Endodermal cell (in vitro differentiated cells): ENCODE measurements around the gene PAX7. TPM values are rescaled to one million over a fixed set of nuclear protein-coding genes. Genes with fewer than 3 reads are reported as not detected.

Experiments
- DNase-seq: peaks from one replicate; pipeline ENCODE4 v3.0.0-alpha.2; 2017
- H3K27ac ChIP-seq: 2 replicates; pipeline ENCODE4 v1.5.1; 2013; ENCODE audit warnings: mild to moderate bottlenecking, low read depth, low read length, moderate library complexity
- H3K27me3 ChIP-seq: 2 replicates; pipeline ENCODE4 v1.6.1; 2013; ENCODE audit warnings: mild to moderate bottlenecking, low read length, moderate library complexity; ENCODE audit not compliant: insufficient read depth, control insufficient read depth, poor library complexity, severe bottlenecking
- H3K36me3 ChIP-seq: 2 replicates; pipeline ENCODE4 v1.7.0; 2013; ENCODE audit warnings: mild to moderate bottlenecking, low read length, moderate library complexity; ENCODE audit not compliant: control insufficient read depth, insufficient read depth
- H3K4me1 ChIP-seq: one replicate; pipeline ENCODE4 v1.7.0; 2013; ENCODE audit warnings: low read length; ENCODE audit not compliant: control insufficient read depth, insufficient read depth
- H3K4me3 ChIP-seq: 2 replicates; pipeline ENCODE4 v1.5.1; 2013; ENCODE audit warnings: mild to moderate bottlenecking, low read length, moderate library complexity
- H3K9ac ChIP-seq: 2 replicates; pipeline ENCODE4 v1.6.1; 2013; ENCODE audit warnings: mild to moderate bottlenecking, low read length, moderate library complexity; ENCODE audit not compliant: poor library complexity, severe bottlenecking; ENCODE audit errors: extremely low read depth
- H3K9me3 ChIP-seq: 2 replicates; pipeline ENCODE4 v1.6.1; 2013; ENCODE audit warnings: mild to moderate bottlenecking, low read length, moderate library complexity; ENCODE audit not compliant: control insufficient read depth
- H3K27ac Mint-ChIP-seq: 2 replicates; pipeline ENCODE4 v1.8.0; 2020; ENCODE audit warnings: mixed read lengths
- H3K27me3 Mint-ChIP-seq: 2 replicates; pipeline ENCODE4 v1.8.0; 2021; ENCODE audit warnings: mild to moderate bottlenecking, mixed read lengths; ENCODE audit not compliant: insufficient read depth
- H3K36me3 Mint-ChIP-seq: 2 replicates; pipeline ENCODE4 v1.8.0; 2020; ENCODE audit warnings: low read depth, mixed read lengths
- H3K4me1 Mint-ChIP-seq: 2 replicates; pipeline ENCODE4 v1.8.0; 2020; ENCODE audit warnings: mixed read lengths
- H3K4me3 Mint-ChIP-seq: 2 replicates; pipeline ENCODE4 v1.8.0; 2020; ENCODE audit warnings: mild to moderate bottlenecking, moderate library complexity, mixed read lengths
- H3K9me3 Mint-ChIP-seq: 2 replicates; pipeline ENCODE4 v1.8.0; 2020; ENCODE audit warnings: mild to moderate bottlenecking, mixed read lengths
- CTCF ChIP-seq: fragments of 200-600 bp; sonication (generic); conservative IDR thresholded peaks from 2 replicates; pipeline ENCODE4 v1.5.0; 2021; ENCODE audit warnings: antibody characterized with exemption, mild to moderate bottlenecking
- WGBS, 2 experiments: methylation state at CpG; one replicate each; pipeline versions ENCODE4 v1.1.5 to v1.1.7; 2013; ENCODE audit warnings: missing lambda C conversion rate in 2 of 2, mixed read lengths in 1 of 2; ENCODE audit not compliant: insufficient coverage in 1 of 2, insufficient read length in 1 of 2; 5-methylcytosine and 5-hydroxymethylcytosine counted together
- total RNA-seq, 2 donors: library from RNA; stranded (reverse); fragmentation: NEBNext Ultra II Directional in 1 of 2; extraction: Animal tissue kit (Norgen Biotek cat#: 25700) in 1 of 2; gene quantifications; 2 replicates in 1 of 2; 3 replicates in 1 of 2; pipeline ENCODE4 v1.2.1, GENCODE V29; 2021

Gene PAX7
- total RNA-seq, 2 donors from 2014 or later = 2.2 to 2.4 TPM

DNA sequence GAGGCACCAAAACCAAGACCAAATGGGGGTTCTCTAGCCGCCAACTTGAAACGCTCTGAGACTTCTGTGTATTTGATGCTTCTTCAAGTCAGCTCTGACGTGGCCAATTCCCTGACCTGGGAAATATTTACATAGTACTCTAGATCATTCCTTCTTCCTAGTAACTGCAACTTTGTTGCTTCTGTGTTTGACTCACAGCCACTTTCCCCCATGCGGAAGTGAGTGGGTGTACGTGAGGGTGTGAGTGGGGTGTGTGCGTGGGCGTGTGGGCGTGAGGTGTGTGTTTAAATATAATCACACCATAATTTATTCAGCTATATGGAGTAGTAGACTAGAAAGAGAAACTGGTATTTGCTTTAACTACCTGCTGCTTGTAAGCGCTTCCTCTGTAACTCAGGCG, 117.8 kb downstream of the PAX7 start:
- no peak for TF ChIP-seq CTCF
- H3K27ac Mint-ChIP-seq = no peak overlapping the region
- DNase-seq = no peak
- H3K36me3 ChIP-seq = no peaks in the 10 kb centered on the region
- no peak overlapping the region for H3K4me3 ChIP-seq
- H3K4me1 Mint-ChIP-seq = peaks cover 7% of the 10 kb centered on the region
- WGBS, 2 experiments = 76 to 78% methylated on average over 7 to 10 of the region's 10 CpGs
- H3K9me3 ChIP-seq = peaks cover 11% of the 10 kb centered on the region
- H3K4me1 ChIP-seq = no peaks in the 10 kb centered on the region
- H3K27me3 ChIP-seq = peaks cover 24% of the 10 kb centered on the region
- no peak overlapping the region for H3K4me3 Mint-ChIP-seq
- H3K9ac ChIP-seq = no peak overlapping the region
- peaks cover 7% of the 10 kb centered on the region for H3K9me3 Mint-ChIP-seq
- H3K27me3 Mint-ChIP-seq = peaks cover 85% of the 10 kb centered on the region
- H3K36me3 Mint-ChIP-seq = no peaks in the 10 kb centered on the region
- H3K27ac ChIP-seq = no peak overlapping the region

- peaks cover 11% of the 10 kb centered on the region for H3K9me3 ChIP-seq
- Mint-ChIP-seq H3K36me3 (no peaks in the 10 kb centered on the region), H3K4me1 (peaks cover 7% of the 10 kb centered on the region), H3K27me3 (peaks cover 86% of the 10 kb centered on the region), H3K9me3 (peaks cover 13% of the 10 kb centered on the region), H3K4me3 (no peak overlapping the region), H3K27ac (no peak overlapping the region)
- DNase-seq = no peak
- no peaks in the 10 kb centered on the region for H3K36me3 ChIP-seq
- TF ChIP-seq CTCF = no peak
- peaks cover 32% of the 10 kb centered on the region for H3K27me3 ChIP-seq
- no peak overlapping the region for H3K9ac ChIP-seq
- no peak overlapping the region for H3K27ac ChIP-seq
- H3K4me3 ChIP-seq = no peak overlapping the region
- H3K4me1 ChIP-seq = no peaks in the 10 kb centered on the region
Measured at GRCh38 chr1:18749569-18749968, 118.9 kb downstream of the PAX7 start.

- no peak for TF ChIP-seq CTCF
- DNase-seq = no peak
- no peak overlapping the region for H3K27ac Mint-ChIP-seq
- Histone ChIP-seq H3K9ac (no peak overlapping the region), H3K4me1 (no peaks in the 10 kb centered on the region), H3K9me3 (peaks cover 11% of the 10 kb centered on the region), H3K27ac (no peak overlapping the region), H3K36me3 (no peaks in the 10 kb centered on the region), H3K4me3 (peak overlapping the region; percentile 20), H3K27me3 (peaks cover 35% of the 10 kb centered on the region)
- peaks cover 16% of the 10 kb centered on the region for H3K9me3 Mint-ChIP-seq
- WGBS, 2 experiments = 88 to 100% methylated on average over 2 of the region's 2 CpGs
- H3K36me3 Mint-ChIP-seq = no peaks in the 10 kb centered on the region
- H3K27me3 Mint-ChIP-seq = peaks cover 82% of the 10 kb centered on the region
- peaks cover 7% of the 10 kb centered on the region for H3K4me1 Mint-ChIP-seq
- no peak overlapping the region for H3K4me3 Mint-ChIP-seq
Measured at GRCh38 chr1:18750600-18750999, 120.0 kb downstream of the PAX7 start.
